Peyer's patch (tissue), 4 donors: ENCODE measurements around the gene USP3.

ENCODE experiments used
- POLR2A ChIP-seq, 2 donors: fragments of 450-650 bp; IDR thresholded peaks; one replicate each; pipeline ENCODE4 v1.5.1; 2017; ENCODE audit warnings: antibody characterized with exemption in 2 of 2, mild to moderate bottlenecking in 2 of 2, moderate library complexity in 2 of 2
- TF ChIP-seq, protein P1 (sequence below), 6 experiments: fragments of 450-650 bp in 4 of 6; fragments of 200-600 bp in 2 of 6; sonication (generic) in 1 of 6; IDR thresholded peaks; one replicate each; pipeline ENCODE4 v1.5.1; 2017 to 2019; ENCODE audit warnings: antibody characterized with exemption in 6 of 6, mild to moderate bottlenecking in 3 of 6, moderate library complexity in 1 of 6

DNA sequence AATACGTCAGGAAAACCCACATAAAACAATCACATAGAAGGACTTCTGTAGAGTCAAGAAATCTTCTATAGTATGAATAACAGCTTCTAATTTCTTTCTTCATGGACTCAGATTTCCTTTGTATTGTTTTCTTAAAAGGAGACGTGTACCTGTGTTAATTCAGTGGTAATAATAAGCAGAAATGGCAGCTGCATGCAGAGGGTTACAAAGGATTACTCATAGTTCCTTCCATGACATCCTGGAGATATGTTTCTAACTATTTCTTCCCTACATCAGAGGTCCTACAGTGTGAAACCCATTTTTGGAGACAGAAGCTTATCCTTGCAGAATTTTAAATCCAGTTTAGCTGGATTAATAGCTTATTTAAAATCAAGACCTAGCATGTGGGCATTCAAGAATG is 128.9 kb downstream of the USP3 start:
- TF ChIP-seq, protein P1, sequence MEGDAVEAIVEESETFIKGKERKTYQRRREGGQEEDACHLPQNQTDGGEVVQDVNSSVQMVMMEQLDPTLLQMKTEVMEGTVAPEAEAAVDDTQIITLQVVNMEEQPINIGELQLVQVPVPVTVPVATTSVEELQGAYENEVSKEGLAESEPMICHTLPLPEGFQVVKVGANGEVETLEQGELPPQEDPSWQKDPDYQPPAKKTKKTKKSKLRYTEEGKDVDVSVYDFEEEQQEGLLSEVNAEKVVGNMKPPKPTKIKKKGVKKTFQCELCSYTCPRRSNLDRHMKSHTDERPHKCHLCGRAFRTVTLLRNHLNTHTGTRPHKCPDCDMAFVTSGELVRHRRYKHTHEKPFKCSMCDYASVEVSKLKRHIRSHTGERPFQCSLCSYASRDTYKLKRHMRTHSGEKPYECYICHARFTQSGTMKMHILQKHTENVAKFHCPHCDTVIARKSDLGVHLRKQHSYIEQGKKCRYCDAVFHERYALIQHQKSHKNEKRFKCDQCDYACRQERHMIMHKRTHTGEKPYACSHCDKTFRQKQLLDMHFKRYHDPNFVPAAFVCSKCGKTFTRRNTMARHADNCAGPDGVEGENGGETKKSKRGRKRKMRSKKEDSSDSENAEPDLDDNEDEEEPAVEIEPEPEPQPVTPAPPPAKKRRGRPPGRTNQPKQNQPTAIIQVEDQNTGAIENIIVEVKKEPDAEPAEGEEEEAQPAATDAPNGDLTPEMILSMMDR (IDR thresholded peaks at IDR 0.05): no peak
- TF ChIP-seq POLR2A (IDR thresholded peaks at IDR 0.05): no peak
